Transverse colon (tissue), 4 donors: ENCODE results near the gene HIVEP3.

ENCODE experiments used
- POLR2A ChIP-seq: fragments of 450-650 bp; IDR thresholded peaks from one replicate; pipeline ENCODE4 v1.6.1; 2016; ENCODE audit warnings: antibody characterized with exemption, mild to moderate bottlenecking, moderate library complexity
- POLR2AphosphoS5 ChIP-seq, 3 donors: sonication (generic); formaldehyde crosslinking; IDR thresholded peaks; one replicate each; pipeline ENCODE4 v1.6.1; 2016; ENCODE audit warnings: antibody characterized with exemption in 3 of 3
- TF ChIP-seq, protein P1 (sequence below), 5 experiments: fragments of 200-600 bp in 3 of 5; fragments of 450-650 bp in 2 of 5; sonication (generic) in 3 of 5; IDR thresholded peaks; 1 replicate in 2 of 5; 2 replicates in 3 of 5; pipeline ENCODE4 v1.5.1; 2016 to 2017; ENCODE audit warnings: antibody characterized with exemption in 5 of 5, inconsistent platforms in 3 of 5, mild to moderate bottlenecking in 2 of 5, moderate library complexity in 1 of 5

DNA sequence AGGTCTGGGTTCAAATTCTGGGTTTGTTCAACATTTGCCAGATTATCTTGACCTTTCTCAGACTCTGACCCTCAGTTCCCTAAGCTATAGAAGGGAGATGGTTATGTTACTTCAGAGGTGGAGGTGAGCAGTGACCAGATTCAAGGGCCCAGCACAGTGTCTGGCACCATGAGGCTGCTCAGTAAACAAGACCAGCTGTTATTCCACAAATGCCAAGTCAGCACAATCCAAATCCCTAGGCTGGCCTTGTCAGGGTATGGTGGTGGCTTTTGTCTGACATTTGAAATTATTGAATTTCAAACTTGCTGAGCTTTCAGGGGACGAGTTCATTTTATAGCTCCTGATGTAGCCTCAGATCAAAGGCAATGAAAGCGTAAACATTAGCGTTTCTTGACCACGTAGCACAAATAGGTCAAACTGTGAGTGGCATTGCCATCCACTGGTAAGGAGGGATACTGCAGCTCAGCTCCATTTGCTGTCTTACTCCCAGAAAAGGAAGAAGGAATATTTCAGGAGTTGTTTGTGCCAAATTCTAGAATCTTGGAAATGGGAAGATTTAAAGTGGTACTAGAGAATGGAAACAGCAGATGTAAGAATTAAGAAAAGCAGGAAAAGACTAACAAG is 339.9 kb downstream of the HIVEP3 start:
- TF ChIP-seq POLR2A (no peak), POLR2AphosphoS5 (IDR thresholded peaks at IDR 0.05) (no peak)
- TF ChIP-seq, protein P1, sequence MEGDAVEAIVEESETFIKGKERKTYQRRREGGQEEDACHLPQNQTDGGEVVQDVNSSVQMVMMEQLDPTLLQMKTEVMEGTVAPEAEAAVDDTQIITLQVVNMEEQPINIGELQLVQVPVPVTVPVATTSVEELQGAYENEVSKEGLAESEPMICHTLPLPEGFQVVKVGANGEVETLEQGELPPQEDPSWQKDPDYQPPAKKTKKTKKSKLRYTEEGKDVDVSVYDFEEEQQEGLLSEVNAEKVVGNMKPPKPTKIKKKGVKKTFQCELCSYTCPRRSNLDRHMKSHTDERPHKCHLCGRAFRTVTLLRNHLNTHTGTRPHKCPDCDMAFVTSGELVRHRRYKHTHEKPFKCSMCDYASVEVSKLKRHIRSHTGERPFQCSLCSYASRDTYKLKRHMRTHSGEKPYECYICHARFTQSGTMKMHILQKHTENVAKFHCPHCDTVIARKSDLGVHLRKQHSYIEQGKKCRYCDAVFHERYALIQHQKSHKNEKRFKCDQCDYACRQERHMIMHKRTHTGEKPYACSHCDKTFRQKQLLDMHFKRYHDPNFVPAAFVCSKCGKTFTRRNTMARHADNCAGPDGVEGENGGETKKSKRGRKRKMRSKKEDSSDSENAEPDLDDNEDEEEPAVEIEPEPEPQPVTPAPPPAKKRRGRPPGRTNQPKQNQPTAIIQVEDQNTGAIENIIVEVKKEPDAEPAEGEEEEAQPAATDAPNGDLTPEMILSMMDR (IDR thresholded peaks at IDR 0.05): peak; percentile 33 to 61 (median 47)
